Ascending aorta (tissue), 2 donors: Measurements from ENCODE around the gene ZMAT2. TPM values are rescaled to one million over a fixed set of nuclear protein-coding genes. Genes with fewer than 3 reads are reported as not detected.
"Not testable (repeated sequence)": the region's sequence is repeated elsewhere in the genome, so short reads cannot be mapped to it uniquely, and the experiment has no call there.

Experiments used
- DNase-seq, 2 donors: peaks; one replicate each; pipeline ENCODE4 v3.0.0-alpha.2; 2019; ENCODE audit warnings: low spot score in 2 of 2
- H3K27ac ChIP-seq, 2 donors: fragments of 200-600 bp; sonication (generic); one replicate each; pipeline ENCODE4 v1.5.1; 2016 to 2017; ENCODE audit warnings: mild to moderate bottlenecking in 1 of 2
- H3K27me3 ChIP-seq: fragments of 200-600 bp; sonication (generic); one replicate; pipeline ENCODE4 v1.5.1; 2017
- H3K36me3 ChIP-seq, 2 donors: fragments of 200-600 bp; sonication (generic); one replicate each; pipeline ENCODE4 v1.5.1; 2016
- H3K4me1 ChIP-seq, 2 donors: fragments of 200-600 bp; sonication (generic); one replicate each; pipeline ENCODE4 v1.5.1; 2016 to 2017; ENCODE audit warnings: mild to moderate bottlenecking in 1 of 2
- H3K4me3 ChIP-seq, 2 donors: fragments of 200-600 bp; sonication (generic); one replicate each; pipeline ENCODE4 v1.5.1; 2016 to 2017; ENCODE audit warnings: mild to moderate bottlenecking in 1 of 2
- H3K9me3 ChIP-seq, 2 donors: fragments of 200-600 bp; sonication (generic); one replicate each; pipeline ENCODE4 v1.5.1; 2016
- CTCF ChIP-seq, 3 experiments: fragments of 200-600 bp in 2 of 3; fragments of 450-650 bp in 1 of 3; sonication (generic) in 2 of 3; IDR thresholded peaks; one replicate each; pipeline ENCODE4 v1.5.1; 2016 to 2019; ENCODE audit warnings: antibody characterized with exemption in 3 of 3, mild to moderate bottlenecking in 1 of 3, moderate library complexity in 1 of 3
- intact Hi-C: fragments of 100-400 bp; cut with DNase I; formaldehyde crosslinking; loops from one replicate; pipeline ENCODE4 v1.15.1; 2023
- total RNA-seq: library from RNA; depleted of rRNA; stranded (reverse); fragments of >200 nt; gene quantifications from one replicate; pipeline ENCODE4 v1.1.0, GENCODE V29; 2016

The ZMAT2 gene
- total RNA-seq, 1 donor from 2014 or later: 15.5 TPM

- Histone ChIP-seq H3K4me3 (no peak overlapping the region), H3K36me3 (peaks cover 49 to 67% of the 10 kb centered on the region in 2 donors), H3K27me3 (no peaks in the 10 kb centered on the region), H3K27ac (no peak overlapping the region), H3K9me3 (no peaks in the 10 kb centered on the region), H3K4me1 (peaks cover 3 to 29% of the 10 kb centered on the region in 2 donors)
- intact Hi-C loops: no loop called here
- TF ChIP-seq CTCF (IDR thresholded peaks at IDR 0.05): no peak
- DNase-seq: no peak
Measured at GRCh38 chr5:140696891-140697492, 3.3 kb upstream of the ZMAT2 start.

- Histone ChIP-seq H3K4me1 (peaks cover 0 to 4% of the 10 kb centered on the region in 2 donors), H3K9me3 (no peaks in the 10 kb centered on the region), H3K36me3 (peaks cover 28 to 38% of the 10 kb centered on the region in 2 donors), H3K27me3 (no peaks in the 10 kb centered on the region), H3K27ac (peak overlapping the region; percentile 42 to 64), H3K4me3 (no peak overlapping the region)
- intact Hi-C loops: no loop called here
- no peak for TF ChIP-seq CTCF (IDR thresholded peaks at IDR 0.05)
- DNase-seq: no peak
Measured at GRCh38 chr5:140707812-140708211, 7.6 kb downstream of the ZMAT2 start.

GRCh38 chr5:140708787-140709186 is 8.5 kb downstream of the ZMAT2 start:
- intact Hi-C loops, DNase-seq, H3K4me1 ChIP-seq, H3K4me3 ChIP-seq, H3K27ac ChIP-seq, H3K9me3 ChIP-seq, H3K27me3 ChIP-seq: not testable (repeated sequence)
- peaks cover 19 to 28% of the 10 kb centered on the region in 2 donors for H3K36me3 ChIP-seq

GRCh38 chr5:140710899-140711552 is 10.8 kb downstream of the ZMAT2 start:
- peaks cover 0 to 4% of the 10 kb centered on the region in 2 donors for H3K4me1 ChIP-seq
- H3K4me3 ChIP-seq: peak overlapping the region; percentile 64 to 71
- no peak for TF ChIP-seq CTCF (IDR thresholded peaks at IDR 0.05)
- intact Hi-C loops: loop anchor here (1.0 to 10.0 kb wide), 5 partner anchors 11 to 614 kb away; partner anchors contain the start of genes APBB3, SLC35A4, TAF7 and ZMAT2
- H3K27me3 ChIP-seq: no peaks in the 10 kb centered on the region
- no peaks in the 10 kb centered on the region for H3K9me3 ChIP-seq
- peak; percentile 76 to 97 for DNase-seq
- H3K27ac ChIP-seq: peak overlapping the region; percentile 90 to 94
- H3K36me3 ChIP-seq: peaks cover 0 to 6% of the 10 kb centered on the region in 2 donors

GRCh38 chr5:140711794-140712193 is 11.5 kb downstream of the ZMAT2 start:
- Histone ChIP-seq H3K4me1 (peaks cover 0 to 4% of the 10 kb centered on the region in 2 donors), H3K27ac (peak overlapping the region; percentile 90 to 94), H3K9me3 (no peaks in the 10 kb centered on the region), H3K4me3 (peak overlapping the region in 1 of 2 donors; percentile 64), H3K36me3 (no peaks in the 10 kb centered on the region), H3K27me3 (no peaks in the 10 kb centered on the region)
- intact Hi-C loops: loop anchor here (1.0 to 10.0 kb wide), 5 partner anchors 11 to 613 kb away; partner anchors contain the start of genes APBB3, SLC35A4, TAF7 and ZMAT2
- no peak for TF ChIP-seq CTCF (IDR thresholded peaks at IDR 0.05)
- DNase-seq: no peak

DNA sequence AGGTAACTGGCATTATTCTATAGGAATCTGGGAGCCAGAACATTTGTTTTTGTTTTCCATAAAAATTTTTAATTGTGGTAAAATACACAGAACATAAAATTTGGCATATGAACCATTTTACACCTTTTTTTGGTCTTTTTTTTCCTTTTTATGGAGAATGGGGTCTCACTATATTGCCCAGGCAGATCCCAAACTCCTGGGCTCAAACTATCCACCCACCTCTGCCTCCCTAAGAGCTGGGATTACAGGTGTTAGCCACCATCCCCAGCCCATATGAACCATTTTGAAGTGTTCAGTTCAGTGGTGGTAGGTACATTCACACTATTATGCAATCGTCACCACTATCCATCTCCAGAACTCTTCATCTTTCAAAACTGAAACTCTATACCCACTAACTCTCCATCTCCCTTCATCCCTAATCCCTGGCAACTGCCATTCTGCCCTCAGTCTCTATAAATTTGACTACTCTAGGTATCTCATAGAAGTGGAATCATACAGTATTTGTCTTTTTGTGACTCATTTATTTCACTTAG is 13.4 kb downstream of the ZMAT2 start:
- H3K36me3 ChIP-seq: no peaks in the 10 kb centered on the region
- H3K4me1 ChIP-seq: peaks cover 0 to 4% of the 10 kb centered on the region in 2 donors
- H3K9me3 ChIP-seq: no peaks in the 10 kb centered on the region
- intact Hi-C loops: loop anchor here (10.0 kb wide), 2 partner anchors 339 to 611 kb away; partner anchors contain the start of gene TAF7
- H3K27me3 ChIP-seq: no peaks in the 10 kb centered on the region
- DNase-seq: no peak
- no peak overlapping the region for H3K4me3 ChIP-seq
- H3K27ac ChIP-seq: no peak overlapping the region
- TF ChIP-seq CTCF (IDR thresholded peaks at IDR 0.05): no peak

DNA sequence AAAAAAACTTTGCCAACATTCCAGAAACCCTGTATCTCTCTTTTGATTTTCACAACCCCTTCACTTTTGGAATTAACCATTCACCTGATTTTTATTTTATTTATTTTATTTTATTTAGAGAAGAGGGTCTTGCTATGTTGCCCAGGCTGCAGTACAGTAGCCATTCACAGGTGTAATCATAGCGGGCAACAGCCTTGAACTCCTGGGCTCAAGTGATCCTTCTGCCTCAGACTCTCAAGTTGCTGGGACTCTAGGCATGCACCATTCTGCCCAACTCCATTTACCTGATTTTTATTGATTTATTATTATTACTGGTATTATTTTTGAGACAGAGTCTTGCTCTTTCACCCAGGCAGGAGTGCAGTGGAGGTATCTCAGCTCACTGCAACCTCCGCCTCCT is 16.0 kb downstream of the ZMAT2 start:
- DNase-seq, H3K27me3 ChIP-seq, H3K4me1 ChIP-seq, H3K9me3 ChIP-seq, H3K27ac ChIP-seq, H3K4me3 ChIP-seq, H3K36me3 ChIP-seq: not testable (repeated sequence)
- intact Hi-C loops: loop anchor here (10.0 kb wide), 2 partner anchors 341 to 609 kb away; partner anchors contain the start of gene TAF7
